HG03095 (cell line): Measurements from ENCODE around the gene SAMD8.
"Not testable (repeated sequence)": the region's sequence is repeated elsewhere in the genome, so short reads cannot be mapped to it uniquely, and the experiment has no call there.

Experiments
- ATAC-seq: cut with Tn5 transposase; IDR thresholded peaks from one replicate; pipeline ENCODE4 v1.9.1; 2021; ENCODE audit warnings: moderate library complexity; ENCODE audit not compliant: unreplicated experiment

SAMD8 gene

GRCh38 chr10:75212343-75212742, 100.9 kb downstream of the SAMD8 start:
- ATAC-seq = no peak

DNA sequence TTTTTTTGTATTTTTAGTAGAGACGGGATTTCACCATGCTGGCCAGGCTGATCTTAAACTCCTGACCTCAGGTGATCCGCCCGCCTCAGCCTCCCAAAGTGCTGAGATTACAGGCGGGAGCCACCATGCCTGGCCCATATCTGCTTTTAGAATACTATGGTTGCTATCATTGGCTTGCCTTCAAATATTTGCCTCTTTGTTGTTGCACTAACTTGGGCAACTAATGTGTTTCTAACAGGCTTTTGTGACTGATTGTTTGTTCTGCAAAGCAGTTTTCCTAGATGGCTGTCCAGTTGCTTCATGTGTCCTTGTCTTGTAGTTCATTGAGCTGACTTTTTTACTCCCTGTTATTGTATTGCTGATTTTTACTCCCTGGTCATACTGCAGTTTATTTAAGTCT, 108.8 kb downstream of the SAMD8 start:
- no peak for ATAC-seq

DNA sequence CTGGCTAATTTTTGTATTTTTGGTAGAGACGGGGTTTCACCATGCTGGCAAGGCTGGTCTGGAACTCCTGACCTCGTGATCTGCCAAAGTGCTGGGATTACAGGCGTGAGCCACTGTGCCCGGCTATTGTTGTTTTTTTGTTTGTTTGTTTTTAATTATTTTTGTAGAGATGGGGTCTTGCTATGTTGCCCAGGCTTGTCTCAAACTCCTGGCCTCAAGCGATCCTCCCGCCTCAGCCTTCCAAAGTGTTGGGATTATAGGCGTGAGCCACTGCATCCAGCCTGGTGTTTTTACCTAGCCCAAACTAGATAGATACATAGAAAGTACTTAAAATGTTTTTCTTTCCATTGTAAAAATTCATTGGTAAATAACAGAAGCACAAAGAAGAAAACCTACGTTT, 110.0 kb downstream of the SAMD8 start:
- not testable (repeated sequence) for ATAC-seq

DNA sequence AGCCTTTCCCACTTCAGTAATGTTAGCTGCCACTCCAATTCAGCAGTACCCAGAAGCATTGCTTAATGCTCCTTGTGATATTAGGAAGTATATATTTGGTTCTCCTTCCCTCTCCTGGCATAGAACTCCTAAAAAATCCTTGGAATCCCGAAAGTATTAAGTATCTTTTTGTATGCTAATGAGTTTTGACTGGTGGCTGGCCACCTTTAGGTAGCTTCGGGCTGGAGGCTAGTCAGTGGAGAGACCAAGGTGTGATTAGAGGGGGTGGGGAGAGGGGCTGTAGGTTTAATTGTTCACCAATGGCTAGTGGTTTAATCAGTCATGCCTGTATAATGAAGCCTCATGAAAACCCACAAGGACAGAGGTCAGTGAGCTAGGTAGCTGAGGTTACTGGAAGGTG, 112.1 kb downstream of the SAMD8 start:
- ATAC-seq = no peak

GRCh38 chr10:75226095-75226494, 114.6 kb downstream of the SAMD8 start:
- no peak for ATAC-seq

DNA sequence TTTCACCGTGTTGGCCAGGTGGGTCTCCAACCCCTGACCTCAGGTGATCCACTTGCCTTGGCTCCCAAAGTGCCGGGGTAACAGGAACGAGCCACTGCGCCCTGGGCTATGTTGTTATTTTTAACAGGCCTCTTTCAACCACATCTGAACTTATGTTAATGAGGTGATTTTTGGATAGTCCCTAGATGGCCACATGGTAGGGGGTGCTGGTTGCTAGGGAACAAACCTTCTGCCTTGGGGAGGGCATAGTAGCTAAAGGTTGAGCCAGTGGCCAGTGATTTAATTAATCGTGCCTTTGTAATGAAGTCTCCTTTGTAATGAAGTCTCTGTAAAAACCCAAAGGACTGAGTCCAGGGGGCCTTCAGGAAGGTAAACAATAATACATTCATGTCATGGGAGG, 115.2 kb downstream of the SAMD8 start:
- ATAC-seq = no peak

GRCh38 chr10:75228278-75228677, 116.8 kb downstream of the SAMD8 start:
- ATAC-seq = no peak

- no peak for ATAC-seq
These were observed 117.4 kb downstream of the SAMD8 start for GRCh38 chr10:75228834-75229233.

- ATAC-seq = no peak
These were observed 118.5 kb downstream of the SAMD8 start for GRCh38 chr10:75229971-75230370.

- no peak for ATAC-seq
These were observed 119.2 kb downstream of the SAMD8 start for GRCh38 chr10:75230600-75231038.
